Hematopoietic multipotent progenitor cell treated with erythropoietin and hydrocortisone succinate and interleukin-3 and kit ligand, for 15 days (in vitro differentiated cells): ENCODE data around the gene SSBP3.

ENCODE experiments used
- DNase-seq: peaks from one replicate; pipeline ENCODE4 v3.0.0-alpha.2; 2015; ENCODE audit warnings: low spot score

SSBP3 gene

DNA sequence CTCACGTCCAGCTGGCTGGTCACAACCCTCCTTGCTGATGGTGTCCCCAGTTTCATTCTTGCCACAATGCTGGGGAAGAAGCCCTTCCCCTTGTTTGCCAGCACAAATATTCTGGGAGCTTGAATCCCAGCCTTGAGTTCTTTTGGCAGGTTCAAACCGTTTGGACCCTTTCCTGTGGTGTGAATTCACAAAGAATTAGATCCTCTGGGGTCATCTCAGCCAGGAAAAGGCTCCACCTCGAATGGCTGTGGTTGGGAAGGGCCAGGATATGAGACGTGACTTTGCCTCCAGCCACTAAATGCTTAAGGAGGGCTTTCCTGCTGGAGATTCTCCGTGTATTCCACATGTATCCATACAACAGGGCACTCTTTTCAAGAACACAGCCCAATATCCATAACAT, 139.3 kb downstream of the SSBP3 start:
- no peak for DNase-seq

DNA sequence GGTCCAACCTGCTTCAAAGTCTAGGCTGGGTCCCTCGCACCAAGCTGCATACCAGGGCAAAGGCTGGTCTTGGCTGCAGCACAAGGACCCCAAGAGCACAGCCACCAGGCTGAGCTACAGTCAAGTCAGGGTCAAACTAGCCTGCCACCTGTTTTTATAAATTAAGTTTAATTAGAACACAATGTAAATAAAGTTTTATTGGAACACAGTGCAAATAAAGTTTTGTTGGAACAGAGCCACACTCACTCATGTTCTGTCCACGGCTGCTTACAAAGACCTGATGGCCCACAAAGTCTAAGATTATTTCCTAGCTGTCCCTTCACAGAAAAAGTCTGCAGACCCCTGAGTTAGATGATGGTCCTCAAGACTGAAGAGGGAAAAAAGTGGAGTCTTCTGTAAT, 140.0 kb downstream of the SSBP3 start:
- no peak for DNase-seq

DNA sequence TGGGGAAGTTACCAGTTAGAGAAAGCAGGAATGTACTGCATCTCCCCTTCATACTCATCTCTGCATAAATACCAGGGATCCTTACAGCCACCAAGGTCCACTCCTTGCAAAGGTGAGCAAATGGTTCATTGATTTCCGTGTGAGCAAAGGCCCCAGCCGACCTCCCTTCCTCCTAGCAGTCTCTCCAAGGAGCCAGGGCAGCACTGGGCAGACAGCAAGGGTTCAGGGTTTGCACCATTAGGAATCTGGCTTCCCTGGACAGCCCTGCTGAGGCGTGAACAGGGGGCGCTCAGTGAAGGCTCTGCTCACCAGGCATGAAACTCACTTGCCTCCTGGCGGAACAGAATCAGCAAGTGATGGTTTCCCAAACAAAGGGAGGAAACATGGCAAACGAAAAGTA, 140.5 kb downstream of the SSBP3 start:
- DNase-seq = no peak

DNA sequence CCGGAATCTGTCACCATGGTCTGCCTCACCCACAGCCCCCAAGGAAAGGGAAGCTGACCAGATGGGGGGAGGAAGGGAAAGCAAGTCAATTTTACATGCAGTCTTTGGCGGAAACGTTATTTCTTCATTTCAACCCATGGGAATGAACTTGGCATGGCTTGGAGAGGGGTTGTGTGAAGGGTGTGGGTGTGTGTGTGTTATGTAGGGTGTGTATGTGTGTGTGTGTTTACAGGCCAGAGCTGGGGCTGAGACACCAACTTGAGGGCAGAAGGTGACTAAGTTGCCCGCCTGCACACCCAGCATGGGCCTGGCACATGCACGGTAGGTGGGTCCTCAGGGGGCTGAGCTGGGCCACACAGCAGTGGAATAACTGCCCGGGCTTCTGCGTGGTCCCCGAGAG, 141.1 kb downstream of the SSBP3 start:
- no peak for DNase-seq

DNA sequence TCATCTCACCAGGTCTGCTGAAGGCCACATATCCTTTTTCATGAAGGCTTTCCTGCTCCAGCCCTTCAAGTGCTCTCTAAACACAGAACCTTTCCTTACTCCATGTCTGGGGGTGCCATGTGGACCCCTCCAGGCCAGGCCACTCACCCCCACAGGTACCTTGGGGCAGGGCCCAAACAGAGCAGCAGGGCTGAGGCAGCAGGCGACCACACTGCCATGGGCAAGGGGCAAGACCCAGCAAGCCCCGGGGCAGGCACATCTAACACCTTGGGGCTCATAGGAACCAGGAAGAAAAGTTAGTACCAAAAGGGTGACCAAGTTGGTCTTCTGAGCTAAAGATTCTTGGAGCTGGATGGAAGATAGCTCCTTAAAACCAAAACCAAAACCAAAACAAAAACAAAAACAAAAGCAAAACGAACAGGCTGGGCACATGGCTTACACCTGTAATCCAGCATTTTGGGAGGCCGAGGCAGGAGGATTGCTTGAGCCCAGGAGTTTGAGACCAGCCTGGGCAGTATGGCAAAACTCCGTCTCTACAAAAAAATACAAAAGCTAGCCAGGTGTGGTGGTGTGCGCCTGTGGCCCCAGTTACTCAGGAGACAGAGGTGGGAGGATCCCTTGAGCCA, 142.5 kb downstream of the SSBP3 start:
- no peak for DNase-seq

DNA sequence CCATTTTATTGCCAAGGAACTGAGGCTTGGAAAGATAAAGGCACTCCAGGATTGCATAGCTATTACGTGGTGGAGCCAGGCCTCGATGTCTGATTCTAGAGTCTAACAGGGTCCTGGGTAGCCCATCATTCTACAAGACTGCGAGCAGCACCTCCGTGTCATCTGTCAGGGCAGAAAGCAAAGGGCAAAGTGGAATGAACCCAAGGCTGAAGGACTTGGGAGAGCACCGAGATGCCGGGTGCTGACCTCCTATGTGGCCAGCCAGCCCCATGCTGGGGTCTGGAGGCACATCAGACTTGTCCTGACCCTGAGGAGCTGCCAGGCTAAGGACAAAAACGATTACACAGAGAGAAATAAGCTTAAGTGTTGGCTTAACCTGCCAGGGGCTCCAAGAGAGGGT, 143.9 kb downstream of the SSBP3 start:
- DNase-seq = no peak

DNA sequence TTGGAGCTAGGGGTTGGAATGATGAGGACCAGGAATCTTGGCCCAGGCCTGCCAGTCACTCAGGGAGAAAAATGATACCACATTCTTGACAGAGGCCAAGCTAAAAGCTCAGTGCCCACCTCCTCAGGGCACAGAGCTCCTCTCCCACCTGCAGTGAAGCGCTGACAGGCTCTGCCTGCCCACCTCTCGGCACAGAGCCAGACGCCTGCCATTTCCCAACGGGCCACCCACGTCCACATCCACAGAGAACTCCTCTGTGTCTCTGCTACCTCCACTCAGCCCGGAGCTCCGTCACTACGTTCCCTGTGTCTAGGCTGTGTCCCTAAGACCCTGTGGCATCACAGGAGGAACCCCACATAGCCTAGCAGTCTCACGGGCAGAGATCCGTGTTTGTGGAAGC, 145.4 kb downstream of the SSBP3 start:
- no peak for DNase-seq

DNA sequence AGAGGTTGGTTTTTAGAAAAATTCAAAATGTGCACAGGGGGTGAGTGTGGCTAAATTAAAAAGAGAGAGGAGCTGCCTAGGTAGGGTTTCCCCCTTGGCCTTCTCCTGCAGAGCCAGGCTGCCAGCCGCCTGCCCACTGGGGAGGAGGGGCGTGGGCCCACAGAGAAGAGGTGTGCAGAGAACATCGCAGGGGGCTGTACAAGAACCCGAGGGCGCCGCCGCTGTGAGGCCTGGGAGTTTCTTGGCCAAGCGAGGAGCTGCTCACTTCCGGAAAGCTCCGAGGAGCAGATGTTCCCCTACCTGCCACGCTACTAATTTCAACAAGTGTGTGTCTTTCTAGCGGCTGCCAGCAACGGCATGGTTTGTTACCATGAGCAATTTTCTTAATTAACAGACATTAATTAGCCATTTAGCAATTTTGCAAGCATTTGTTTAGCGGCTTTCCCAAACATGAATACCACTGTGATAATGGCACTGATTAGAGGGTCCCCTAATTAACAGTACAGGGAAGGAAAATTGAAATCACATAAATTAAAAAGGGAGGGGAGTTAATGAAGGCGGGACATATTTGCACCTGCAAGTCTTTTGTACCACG, 146.6 kb downstream of the SSBP3 start:
- DNase-seq = no peak

DNA sequence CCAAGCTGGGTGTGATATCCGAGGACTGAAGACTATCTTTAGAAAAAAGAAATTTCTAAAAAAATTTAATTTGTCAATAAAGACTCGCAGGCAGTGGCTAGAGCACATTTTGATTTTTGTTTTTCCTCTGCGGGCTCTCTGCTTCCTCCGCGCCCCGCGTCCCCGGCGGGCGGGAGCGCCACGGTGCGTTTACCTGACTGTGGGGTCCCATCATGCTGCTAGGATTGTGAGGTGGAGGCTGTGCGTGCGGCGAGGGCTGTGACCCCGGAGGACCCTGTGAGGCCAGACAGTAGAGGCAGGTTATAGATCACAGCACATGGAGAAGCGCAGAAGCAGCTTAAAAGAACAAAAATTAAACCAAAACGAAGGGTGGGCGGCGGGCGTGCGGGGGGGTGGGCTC, 148.3 kb downstream of the SSBP3 start:
- no peak for DNase-seq

DNA sequence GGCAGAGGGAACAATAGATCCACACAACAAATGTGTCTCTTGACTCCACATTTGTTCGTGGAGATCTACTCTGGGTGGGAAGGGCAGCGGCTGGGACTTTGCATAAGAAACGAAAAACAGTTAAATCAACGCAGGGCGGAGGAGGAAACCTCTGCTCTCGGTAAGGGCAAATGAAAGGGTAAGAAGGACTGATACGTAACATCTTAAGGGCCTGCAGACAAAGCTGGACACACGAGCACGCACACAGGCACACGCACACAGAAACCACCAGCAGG, 148.9 kb downstream of the SSBP3 start:
- no peak for DNase-seq

DNA sequence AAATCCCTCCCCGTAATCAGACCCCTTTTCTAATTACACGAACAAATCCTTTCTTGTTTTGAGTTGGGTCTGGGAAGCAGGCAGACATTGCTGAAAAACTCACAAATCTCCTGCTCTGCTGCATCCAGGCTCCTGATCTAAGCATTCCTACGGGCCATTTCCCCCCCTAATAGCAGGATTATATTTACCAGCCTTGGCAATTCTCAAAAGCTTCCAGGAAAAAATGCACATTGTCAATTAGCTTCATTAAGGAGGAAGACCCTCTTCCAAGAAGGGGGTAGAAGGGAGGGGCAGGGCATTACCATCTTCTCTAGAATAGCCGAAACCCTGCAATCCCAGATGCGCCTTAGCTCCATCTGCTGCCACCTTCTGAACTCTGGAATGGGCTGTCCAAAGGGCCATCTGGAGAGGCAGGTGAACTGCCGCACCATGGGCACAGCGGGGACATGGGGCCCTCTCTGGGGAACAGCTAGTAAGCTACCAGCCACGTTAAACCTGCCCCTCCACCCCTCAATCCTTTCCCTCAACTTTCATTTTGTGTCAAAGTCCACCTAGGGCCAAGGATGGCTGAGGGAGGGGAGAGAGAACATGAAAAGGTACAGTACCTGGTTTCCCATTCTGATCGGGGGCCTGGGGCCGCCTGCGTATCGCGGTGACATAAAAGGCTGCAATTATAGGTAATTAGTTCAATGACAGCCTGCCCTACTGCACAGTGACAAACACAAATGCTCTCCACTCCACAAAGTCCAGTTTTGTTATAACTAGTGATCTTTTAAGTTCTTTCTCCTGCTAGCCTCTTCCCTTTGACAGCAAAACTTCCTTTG, 149.5 kb downstream of the SSBP3 start:
- DNase-seq = no peak

DNA sequence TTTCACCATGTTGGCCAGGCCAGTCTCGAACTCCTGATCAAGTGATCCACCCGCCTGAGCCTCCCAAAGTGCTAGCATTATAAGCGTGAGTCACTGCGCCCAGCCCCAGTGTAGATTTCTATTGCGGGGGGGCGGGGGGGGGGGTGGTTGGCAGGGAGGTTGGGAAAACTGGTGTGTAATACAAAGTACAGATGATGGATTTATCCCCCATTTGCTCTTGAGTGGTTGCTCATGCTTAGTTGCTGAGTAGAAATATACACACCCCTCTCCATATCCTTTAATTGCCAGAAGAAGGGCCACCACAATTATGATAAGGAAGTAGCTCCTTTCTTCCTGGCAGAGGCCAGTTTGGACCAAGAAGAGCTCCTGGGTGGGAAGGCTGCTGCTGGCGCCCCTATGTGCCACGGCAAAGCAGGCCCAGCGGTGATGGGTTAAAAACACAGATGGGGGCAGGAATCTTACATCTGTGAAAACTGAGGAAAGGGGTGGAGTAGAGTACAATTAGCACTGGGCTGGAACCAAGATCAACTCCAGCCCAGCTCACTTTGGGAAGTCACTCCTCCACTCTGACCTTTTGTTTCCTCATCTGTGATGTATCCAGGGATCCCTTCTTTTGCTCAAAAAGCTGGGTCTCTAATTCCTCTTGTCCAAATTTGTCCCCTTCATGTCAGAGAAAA, 151.0 kb downstream of the SSBP3 start:
- DNase-seq = no peak

DNA sequence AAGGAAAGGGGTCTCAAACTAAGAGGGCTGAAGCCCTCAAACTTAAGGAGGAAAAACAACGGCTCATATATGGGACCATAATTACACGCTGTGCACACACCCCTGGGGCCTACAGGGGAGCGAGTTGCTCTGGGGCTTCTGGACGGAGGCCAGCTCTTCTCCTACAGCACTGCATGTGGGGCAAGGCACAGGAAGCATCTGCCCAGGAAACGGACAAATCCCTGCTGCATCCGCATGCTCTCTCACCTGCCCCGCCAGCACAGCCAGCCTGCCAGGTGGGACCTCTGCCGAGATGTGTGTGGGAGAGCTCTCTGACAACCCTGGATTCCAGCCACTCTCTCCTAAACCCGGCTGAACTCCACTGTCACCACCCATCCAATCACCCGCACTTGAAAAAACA, 152.1 kb downstream of the SSBP3 start:
- DNase-seq = no peak

DNA sequence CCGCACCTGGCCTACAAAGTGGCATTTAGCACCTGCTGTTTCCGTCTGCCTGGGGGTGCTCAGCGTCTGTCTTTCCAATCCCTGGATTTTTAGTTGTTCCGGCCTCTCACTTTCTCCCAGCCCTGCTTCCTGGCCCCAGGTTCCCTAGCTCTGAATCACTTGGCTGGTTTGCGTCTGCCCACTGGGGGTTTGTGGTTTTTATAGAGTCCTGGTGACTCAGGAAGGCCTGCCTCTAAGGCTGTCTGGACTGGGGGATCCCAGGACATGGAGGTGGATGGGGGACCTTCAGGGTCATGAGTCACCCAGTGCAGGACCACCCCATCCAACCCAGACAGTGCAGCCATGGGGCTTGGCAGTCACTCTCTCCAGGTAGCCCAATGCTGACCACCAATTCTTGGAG, 152.7 kb downstream of the SSBP3 start:
- DNase-seq = no peak

DNA sequence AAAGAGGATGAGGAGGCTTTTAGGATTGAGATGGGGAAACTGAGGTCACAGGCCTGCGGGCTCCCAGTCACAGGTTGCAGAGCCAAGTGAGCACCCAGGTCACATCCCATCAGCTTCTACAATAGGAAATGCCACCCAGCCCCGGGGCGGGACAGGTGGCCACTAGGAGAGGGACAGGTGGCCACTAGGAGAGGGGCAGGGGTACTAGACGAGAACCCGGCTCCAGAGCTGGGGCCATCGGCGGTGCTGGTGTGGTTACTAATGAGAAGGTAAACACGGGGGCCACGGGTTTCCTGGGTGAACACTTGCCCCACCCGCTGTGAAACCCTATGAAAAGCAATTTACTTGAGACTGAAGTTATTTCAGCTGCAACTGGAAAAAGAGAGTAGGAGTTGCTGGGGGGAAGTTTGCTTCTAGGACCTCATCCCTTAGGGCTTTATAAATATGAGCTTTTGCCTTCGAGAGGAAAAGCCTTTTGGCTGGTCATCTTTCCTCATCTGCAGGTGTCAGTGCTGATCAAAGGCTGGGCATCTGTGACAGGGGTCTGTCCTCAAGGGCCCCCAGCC, 153.7 kb downstream of the SSBP3 start:
- DNase-seq = no peak

DNA sequence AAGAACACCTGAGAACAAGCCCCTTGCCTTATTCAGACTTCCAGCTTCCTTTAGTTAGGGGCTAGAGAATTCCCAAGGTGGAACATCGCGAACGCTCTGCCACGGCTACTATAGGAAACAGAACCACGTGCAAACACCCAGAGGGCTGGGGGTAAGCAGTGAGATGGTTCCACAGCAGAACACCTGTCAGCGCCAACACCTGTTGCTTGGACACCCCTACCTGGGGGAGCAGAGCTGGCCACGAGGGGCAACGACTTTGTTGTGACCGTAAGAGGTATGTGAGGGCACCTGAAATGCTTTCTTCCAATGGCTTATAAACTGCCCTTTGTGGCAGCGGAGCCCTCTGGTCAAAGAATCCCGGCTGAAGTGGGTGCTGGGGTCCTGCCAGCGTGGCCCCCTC, 155.5 kb downstream of the SSBP3 start:
- no peak for DNase-seq

DNA sequence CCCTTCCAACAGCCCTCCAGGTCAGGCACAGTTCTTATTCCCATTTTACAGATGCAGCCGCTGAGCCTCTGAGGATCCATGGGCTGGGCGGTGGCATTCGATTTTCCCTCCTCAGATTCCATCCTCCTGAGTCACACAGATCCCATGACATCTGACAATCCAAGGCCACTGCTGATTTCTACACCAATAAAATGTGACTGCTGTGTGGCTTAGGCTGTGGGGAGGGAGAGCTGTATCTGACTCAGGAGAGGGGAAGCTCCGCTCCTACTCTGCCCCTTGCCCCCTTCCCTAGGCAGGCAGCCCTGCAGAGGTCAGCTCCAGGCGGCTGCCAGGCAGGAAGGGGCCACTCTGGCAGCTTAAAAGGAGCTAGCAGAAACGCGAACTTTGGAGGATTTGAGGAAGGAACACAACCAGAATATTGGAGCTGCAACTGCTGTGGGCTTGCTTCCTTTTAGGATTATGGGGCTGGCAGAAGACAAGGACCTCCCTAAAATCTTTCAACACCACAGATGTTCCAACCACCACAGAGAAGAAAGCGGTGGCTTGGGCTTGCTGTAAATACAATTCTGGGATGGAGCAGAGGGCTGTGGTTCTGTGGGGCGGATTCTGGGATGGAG, 156.3 kb downstream of the SSBP3 start:
- DNase-seq = no peak

DNA sequence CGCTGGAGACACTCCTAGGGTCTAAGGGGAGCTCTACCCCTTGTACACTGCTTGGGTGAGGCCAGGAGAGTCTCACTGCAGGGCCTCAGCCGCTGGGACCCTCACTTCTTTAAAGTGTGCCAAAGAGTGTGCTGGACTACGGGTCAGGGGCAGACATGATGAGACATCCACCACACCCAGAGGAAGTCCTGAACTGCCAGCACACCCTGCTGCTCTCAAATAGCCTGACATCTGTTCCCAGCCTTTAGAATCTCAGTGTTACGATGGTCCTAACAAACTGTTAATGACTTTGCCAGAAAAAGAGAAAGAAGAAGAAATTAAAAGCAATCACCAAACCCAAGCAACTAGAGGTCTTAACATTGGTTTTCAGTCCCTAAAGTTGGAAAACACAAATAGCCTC, 157.2 kb downstream of the SSBP3 start:
- no peak for DNase-seq

DNA sequence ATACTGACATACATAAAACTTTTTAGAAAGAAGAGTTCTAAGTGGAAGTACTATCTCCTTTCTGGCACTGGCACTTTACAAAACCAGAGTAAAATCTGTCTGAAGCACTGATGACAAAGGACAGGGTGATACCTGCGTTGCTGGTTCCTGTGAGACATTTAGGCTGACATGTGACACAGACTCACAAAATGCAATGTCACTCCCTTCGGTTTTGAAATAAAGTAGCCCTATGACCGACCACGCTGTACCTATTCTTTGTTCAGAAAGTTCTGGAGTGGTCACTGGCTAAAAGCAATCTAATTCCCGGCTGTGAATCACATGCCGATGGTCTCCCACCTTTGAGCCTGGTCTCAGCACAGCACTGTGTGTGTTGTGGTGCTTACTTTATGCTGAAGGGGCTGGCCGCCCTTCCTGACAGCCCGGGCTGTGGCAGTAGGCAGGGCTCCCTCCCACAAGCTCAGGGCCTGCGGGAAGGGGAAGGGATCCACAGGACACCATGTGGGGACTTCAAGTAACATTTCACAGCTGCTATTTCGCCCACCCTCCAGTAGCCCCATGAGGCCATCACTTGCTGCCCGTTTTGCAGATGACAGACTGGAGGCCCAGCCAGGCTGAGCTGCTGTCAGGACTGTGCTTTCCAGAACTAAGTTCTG, 158.2 kb downstream of the SSBP3 start:
- DNase-seq = no peak

DNA sequence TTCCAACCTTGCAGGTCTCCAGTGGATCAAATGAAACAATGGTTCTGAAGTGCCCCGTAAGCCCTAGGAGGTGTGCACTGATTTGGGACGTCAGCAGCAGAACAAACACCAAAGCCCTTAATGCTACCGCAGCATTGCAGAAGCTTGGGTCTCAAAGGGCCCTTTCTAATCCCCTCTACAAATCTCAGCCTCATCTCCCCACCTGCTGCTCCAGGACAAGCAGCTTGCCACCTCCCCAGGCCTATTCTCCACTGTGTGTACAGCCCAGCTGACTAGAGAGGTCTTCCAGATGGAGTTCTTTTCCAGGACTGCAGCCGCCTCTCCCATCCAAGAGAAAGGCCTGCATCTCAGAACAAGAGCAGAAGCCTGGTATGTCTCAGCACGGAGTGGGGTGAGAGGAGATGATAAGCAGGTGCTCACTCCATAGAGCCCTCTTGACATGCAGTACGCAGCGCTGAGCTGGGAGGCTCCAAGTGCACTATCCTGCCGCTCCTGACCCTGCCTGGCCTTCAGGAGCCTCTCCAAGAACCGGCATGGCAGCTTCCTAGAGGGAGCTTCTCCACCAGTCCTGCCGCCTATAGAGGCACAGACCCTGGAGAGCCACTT, 160.0 kb downstream of the SSBP3 start:
- DNase-seq = no peak

DNA sequence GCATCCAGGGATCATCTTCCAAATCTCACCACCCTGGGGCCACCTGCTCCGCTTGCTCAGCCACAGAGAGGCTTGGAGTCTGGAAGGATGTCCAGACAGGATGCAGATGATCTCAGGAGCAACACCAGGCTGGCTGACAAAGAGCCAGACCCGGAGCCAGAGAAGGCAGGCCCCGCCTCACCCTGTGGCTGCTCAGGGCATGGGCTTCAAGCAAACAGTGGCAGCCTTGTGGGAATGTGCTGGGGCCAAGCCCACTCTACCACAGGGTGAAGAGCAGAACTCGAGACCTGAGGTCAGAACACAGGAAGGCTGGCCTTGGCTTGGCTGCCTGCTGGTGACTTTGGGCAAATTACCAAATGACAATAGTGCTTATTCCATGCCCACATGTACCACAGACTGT, 160.7 kb downstream of the SSBP3 start:
- no peak for DNase-seq

DNA sequence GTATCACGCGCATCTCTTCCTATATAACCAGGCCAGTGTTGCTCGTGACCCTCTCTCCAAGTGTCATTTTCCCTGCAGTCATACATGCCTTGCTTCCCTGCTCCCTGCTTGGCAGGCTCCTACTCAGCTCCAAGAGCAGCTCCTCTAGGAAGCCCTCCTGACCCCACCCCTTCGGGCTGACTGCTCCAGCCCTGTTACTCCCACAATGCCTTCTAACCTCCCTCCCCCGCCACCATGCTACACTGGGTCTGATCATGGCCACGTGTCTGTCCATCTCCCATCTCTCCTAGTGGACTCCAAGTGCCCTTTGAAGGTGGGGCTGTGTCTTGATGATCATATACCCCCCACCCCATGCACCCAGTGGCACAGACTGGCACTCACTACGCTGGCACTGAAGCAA, 161.5 kb downstream of the SSBP3 start:
- no peak for DNase-seq
